ENCODE results near the gene AP3S1.
A peak's percentile ranks its signal among the peaks of the same experiment; 100 is the strongest.

The AP3S1 gene

DNA sequence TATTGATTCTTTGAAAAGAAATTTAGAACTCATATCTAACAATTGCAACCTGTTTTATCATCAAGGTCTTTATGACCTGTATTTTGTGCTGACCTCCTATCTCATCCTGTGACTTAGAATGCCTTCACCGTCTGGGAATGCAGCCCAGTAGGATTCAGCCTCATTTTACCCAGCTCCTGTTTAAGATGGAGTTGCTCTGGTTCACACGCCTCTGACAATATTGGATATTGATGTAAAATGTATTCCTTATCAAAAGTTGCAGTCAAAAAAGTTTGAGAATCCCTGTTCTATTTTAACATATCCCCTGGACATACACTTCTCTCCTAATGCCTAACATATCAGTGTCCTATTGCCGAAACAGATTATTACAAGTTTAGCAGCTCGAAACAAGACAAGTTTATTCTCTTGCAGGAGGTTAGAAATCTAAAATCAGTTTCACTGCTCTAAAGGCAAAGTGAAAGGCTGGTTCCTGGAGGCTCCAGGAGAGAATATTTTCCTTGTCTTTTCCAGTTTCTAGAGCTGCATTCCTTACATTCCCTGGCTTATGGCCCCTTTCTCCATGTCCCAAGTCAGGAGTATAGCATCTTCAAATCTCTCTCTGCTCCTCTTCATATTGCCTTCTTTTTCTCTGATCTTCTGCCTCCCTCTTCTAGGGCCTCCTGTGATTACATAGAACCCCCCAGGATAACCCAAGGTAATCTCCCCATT, 89.0 kb downstream of the AP3S1 start:
- Histone ChIP-seq H3K36me3 (no peaks in the 10 kb centered on the region), H3K4me1 (peaks cover 8% of the 10 kb centered on the region), H3K9me3 (no peaks in the 10 kb centered on the region), H3K27ac (no peak overlapping the region), H3K27me3 (no peaks in the 10 kb centered on the region), H3K9ac (no peak overlapping the region), H3K4me3 (no peak overlapping the region), H3K4me2 (no peak overlapping the region), H4K20me1 (no peaks in the 10 kb centered on the region)
- no peak for TF ChIP-seq Cebpa-rat (IDR thresholded peaks at IDR 0.05)

DNA sequence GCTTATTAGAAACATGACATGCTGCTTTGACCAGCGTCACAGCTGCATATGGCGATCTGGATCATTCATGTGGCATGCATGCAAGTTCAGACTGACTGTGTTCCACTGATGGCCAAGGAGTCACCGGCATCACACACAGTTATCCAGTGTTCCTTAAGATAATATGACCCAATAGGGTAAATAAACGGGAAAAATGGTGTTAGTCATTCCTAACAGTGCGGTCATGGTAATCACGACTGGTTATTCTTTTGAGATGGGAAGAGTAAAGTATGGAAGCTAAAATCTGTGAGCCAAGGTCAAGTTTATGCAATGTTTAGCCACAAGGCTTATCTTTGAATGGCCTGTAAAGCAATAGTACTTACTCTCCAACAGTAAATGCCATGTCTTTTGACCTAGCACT, 91.3 kb downstream of the AP3S1 start:
- Histone ChIP-seq H3K4me3 (no peak overlapping the region), H3K27me3 (no peaks in the 10 kb centered on the region), H3K4me2 (no peak overlapping the region), H3K9ac (no peak overlapping the region), H3K36me3 (no peaks in the 10 kb centered on the region), H3K9me3 (no peaks in the 10 kb centered on the region), H3K27ac (no peak overlapping the region), H4K20me1 (no peaks in the 10 kb centered on the region), H3K4me1 (peaks cover 8% of the 10 kb centered on the region)
- no peak for TF ChIP-seq Cebpa-rat (IDR thresholded peaks at IDR 0.05)

DNA sequence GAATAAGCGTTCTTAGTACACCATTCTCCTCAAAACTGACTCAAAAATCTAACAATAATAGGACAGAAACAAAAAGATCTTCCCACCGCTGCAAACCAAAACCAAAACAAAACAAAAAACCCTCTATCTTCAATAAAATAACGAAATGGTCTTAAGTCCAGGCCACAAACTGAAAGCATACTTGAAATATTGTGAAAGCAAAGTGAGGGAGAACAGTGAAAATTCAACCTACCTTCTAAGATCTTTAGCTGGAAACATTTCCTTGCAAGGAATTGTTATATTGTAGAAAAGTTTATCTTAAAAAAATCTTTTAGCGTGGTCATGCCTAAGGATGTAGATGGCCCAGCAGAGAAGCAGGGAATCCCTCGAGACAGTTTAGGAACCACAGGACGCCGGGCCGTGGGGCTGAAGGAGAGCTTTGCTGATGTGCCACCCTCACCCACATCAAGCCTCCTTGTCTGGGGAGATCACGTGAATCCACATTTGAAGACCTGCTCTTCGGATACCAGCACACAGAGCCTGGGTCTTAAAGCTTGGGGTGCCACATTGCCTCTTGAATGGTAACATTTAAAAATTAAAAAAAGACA, 92.7 kb downstream of the AP3S1 start:
- no peaks in the 10 kb centered on the region for H3K9me3 ChIP-seq
- H3K36me3 ChIP-seq = no peaks in the 10 kb centered on the region
- H3K4me3 ChIP-seq = no peak overlapping the region
- H3K9ac ChIP-seq = no peak overlapping the region
- peak overlapping the region; percentile 49 for H3K4me2 ChIP-seq
- no peak overlapping the region for H3K27ac ChIP-seq
- H3K4me1 ChIP-seq = peaks cover 8% of the 10 kb centered on the region
- H3K27me3 ChIP-seq = no peaks in the 10 kb centered on the region
- no peak for TF ChIP-seq Cebpa-rat (IDR thresholded peaks at IDR 0.05)
- H4K20me1 ChIP-seq = no peaks in the 10 kb centered on the region

DNA sequence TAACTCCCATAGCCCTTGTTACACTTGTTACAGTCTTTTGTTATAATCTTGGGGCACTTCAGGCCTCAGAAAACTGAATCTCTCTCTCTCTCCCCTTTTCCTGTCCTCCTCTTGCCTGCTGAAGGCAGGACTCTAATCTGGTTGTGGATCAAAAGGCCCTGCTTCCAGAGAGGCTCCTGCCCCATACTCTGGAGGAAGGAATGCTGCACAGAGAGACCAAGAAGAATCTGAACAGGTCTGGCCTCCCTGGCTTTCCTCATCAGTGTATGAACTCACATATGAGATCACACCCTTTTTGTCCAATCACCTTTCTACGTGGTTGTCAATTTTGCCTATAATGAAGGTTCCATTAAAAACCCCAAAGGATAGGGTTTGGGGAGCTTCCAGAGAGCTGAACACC, 94.3 kb downstream of the AP3S1 start:
- Histone ChIP-seq H3K4me3 (no peak overlapping the region), H3K4me2 (no peak overlapping the region), H3K4me1 (peaks cover 8% of the 10 kb centered on the region), H3K27me3 (no peaks in the 10 kb centered on the region), H3K36me3 (no peaks in the 10 kb centered on the region), H3K9me3 (no peaks in the 10 kb centered on the region), H3K9ac (no peak overlapping the region), H3K27ac (no peak overlapping the region), H4K20me1 (no peaks in the 10 kb centered on the region)
- TF ChIP-seq Cebpa-rat (IDR thresholded peaks at IDR 0.05) = no peak

DNA sequence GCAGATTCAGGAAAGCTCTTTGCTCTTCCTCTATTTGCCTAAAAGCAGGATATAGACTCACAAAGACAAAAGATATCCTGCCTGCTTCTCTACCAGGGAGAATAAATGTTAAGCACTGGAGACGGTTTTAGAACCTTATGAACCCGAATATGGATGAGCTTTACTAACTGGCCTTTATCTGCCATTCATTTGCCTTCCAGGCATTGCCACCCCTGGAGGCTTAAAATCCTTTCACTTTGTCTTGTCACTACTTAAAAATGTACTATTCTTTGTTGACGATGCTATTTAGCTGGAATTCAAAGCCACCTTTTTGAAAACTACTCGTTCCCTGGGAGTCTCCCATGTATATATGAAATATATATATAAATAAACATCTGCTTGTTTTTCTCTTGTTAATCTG, 97.3 kb downstream of the AP3S1 start:
- Histone ChIP-seq H3K4me1 (peaks cover 8% of the 10 kb centered on the region), H3K27ac (no peak overlapping the region), H3K9me3 (no peaks in the 10 kb centered on the region), H3K4me3 (no peak overlapping the region), H3K36me3 (no peaks in the 10 kb centered on the region), H3K4me2 (no peak overlapping the region), H3K9ac (no peak overlapping the region), H4K20me1 (no peaks in the 10 kb centered on the region), H3K27me3 (no peaks in the 10 kb centered on the region)
- no peak for TF ChIP-seq Cebpa-rat (IDR thresholded peaks at IDR 0.05)

DNA sequence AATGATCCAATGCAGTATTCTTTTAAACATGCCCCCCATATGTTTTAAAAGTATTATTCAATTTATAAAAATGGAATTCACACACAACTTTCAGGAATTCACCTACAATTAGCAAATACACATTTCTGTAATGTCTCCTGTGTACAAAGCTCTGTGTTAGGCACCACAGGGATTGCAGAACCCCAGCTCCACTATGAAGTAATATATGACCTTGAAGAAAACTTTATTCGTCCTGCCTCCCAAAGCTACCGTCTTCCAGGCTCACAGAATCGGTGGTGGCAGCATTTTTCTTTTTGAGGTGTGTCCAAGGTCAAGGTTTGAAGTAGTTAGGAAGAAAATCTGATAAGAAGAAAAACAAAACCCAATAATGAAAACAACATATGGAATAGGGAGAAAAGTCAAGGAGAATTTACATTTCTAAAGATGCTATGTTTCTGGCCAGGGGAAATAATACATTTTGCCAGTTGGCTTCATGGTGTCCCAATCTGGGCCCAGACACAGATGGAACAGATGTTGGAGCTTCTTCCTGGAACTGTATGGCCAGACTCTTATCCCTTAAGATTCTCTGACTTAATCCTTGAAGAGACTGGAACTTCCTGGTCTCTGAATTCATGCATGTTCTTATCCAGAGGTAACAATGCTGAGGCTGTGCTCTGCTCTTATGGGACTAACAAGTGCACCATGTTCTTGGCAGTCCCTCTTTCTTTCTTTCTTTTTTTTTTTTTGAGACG, 98.5 kb downstream of the AP3S1 start:
- H3K36me3 ChIP-seq = no peaks in the 10 kb centered on the region
- H3K4me2 ChIP-seq = no peak overlapping the region
- no peaks in the 10 kb centered on the region for H3K9me3 ChIP-seq
- no peaks in the 10 kb centered on the region for H3K27me3 ChIP-seq
- no peak for TF ChIP-seq Cebpa-rat (IDR thresholded peaks at IDR 0.05)
- H3K4me3 ChIP-seq = no peak overlapping the region
- H3K4me1 ChIP-seq = no peaks in the 10 kb centered on the region
- no peak overlapping the region for H3K9ac ChIP-seq
- H4K20me1 ChIP-seq = no peaks in the 10 kb centered on the region
- H3K27ac ChIP-seq = no peak overlapping the region

DNA sequence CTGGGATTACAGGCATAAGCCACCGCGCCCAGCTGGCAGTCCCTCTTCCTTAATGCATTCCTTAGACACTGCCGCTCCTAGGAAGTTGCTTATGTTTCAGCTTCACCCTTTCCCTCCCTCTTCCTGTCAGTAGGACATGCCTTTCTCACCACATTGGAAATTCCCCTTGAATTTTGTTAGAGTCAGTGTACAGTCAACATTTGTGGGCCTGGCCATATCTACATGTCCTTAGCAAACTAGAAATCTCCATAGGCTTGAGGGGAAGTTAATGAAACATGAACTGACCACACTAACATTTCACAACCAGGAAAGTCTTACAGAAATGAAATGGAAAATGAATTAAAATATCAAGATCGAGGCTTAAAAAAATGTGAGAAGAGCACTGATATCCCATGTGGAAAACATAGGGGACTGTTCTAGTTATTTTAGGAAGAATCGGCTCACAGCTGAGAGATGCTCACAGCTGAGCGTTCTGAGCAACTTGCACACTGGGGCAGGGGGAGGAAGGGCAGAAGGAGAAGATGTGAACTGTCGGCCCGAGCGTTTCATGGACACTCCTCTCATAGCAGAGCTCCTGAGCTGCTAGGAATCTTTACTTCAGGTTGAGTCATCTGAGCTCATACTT, 99.4 kb downstream of the AP3S1 start:
- TF ChIP-seq Cebpa-rat (IDR thresholded peaks at IDR 0.05) = no peak
- no peak overlapping the region for H3K4me3 ChIP-seq
- H3K27ac ChIP-seq = no peak overlapping the region

DNA sequence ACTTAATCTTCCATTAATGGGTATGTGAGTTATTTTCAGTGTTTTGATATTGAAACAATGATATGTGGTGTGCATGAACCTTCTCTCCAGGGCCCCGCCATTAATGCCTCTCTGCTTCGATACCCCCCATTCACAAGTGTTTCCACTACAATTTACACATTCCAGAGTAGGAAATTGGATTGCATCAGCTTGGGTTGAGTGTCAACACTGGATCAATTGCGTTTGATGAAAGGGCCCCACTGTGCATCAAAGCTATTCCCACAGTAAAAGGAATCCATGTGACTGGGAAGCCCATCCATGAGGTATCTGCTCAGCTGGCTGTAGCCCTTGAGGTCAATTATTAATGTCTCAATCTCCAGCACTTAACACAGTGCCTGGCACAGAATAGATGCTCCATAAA, 102.8 kb downstream of the AP3S1 start:
- no peaks in the 10 kb centered on the region for H3K9me3 ChIP-seq
- H4K20me1 ChIP-seq = no peaks in the 10 kb centered on the region
- no peak overlapping the region for H3K4me3 ChIP-seq
- H3K9ac ChIP-seq = no peak overlapping the region
- H3K27ac ChIP-seq = no peak overlapping the region
- no peak overlapping the region for H3K4me2 ChIP-seq
- no peaks in the 10 kb centered on the region for H3K27me3 ChIP-seq
- H3K36me3 ChIP-seq = no peaks in the 10 kb centered on the region
- no peak for TF ChIP-seq Cebpa-rat (IDR thresholded peaks at IDR 0.05)
- H3K4me1 ChIP-seq = no peaks in the 10 kb centered on the region

More for the DNA sequence above, 99.4 kb downstream of the AP3S1 start:
- no peak overlapping the region for H3K9ac ChIP-seq
- no peak overlapping the region for H3K4me2 ChIP-seq
- no peaks in the 10 kb centered on the region for H3K36me3 ChIP-seq
- H4K20me1 ChIP-seq = no peaks in the 10 kb centered on the region
- no peaks in the 10 kb centered on the region for H3K9me3 ChIP-seq
- H3K4me1 ChIP-seq = no peaks in the 10 kb centered on the region
- H3K27me3 ChIP-seq = no peaks in the 10 kb centered on the region

DNA sequence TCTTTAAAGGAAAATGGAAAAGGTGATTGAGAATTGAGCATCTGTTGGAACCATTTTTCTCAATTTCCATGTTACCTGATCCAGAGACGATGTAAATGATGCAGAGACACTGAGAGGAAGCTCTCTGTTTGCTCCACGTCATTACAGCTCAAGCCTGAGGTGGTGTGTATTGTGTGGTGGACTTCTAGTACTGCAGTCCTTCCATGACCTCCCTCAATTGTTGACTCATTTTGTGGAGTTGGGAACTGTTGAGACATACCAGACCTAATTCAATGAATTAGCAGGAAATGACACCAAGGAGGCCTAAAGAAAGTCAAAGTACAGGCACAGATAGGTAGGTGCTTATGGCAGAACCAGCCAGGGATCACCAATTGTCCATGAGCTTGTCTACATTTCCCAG, 104.9 kb downstream of the AP3S1 start:
- Histone ChIP-seq H3K36me3 (no peaks in the 10 kb centered on the region), H3K27me3 (no peaks in the 10 kb centered on the region), H3K4me2 (no peak overlapping the region), H3K9ac (no peak overlapping the region), H4K20me1 (no peaks in the 10 kb centered on the region), H3K9me3 (no peaks in the 10 kb centered on the region), H3K4me3 (no peak overlapping the region), H3K4me1 (no peaks in the 10 kb centered on the region), H3K27ac (no peak overlapping the region)
- no peak for TF ChIP-seq Cebpa-rat (IDR thresholded peaks at IDR 0.05)

DNA sequence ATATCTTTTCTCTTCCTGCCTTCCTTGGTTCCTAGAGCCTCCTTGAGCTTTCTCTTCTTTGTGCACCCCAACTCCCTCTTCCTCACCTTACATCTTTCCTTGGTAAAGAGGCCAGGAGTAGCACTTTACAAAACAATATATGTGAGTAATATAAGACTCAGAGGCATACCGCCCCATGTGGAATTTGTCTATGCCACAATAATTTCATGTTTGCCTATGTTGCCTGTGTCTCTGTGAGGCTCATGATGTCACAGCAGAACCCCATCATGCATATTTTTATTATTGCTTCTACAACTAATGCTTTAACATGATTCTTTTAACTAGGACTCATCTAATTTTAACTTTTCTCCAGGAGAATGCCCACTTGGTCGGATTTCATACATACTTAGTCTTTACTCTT, 105.5 kb downstream of the AP3S1 start:
- no peak for TF ChIP-seq Cebpa-rat (IDR thresholded peaks at IDR 0.05)
- Histone ChIP-seq H3K4me3 (no peak overlapping the region), H3K27me3 (no peaks in the 10 kb centered on the region), H3K4me1 (no peaks in the 10 kb centered on the region), H3K36me3 (no peaks in the 10 kb centered on the region), H3K9me3 (no peaks in the 10 kb centered on the region), H3K27ac (no peak overlapping the region), H4K20me1 (no peaks in the 10 kb centered on the region), H3K4me2 (no peak overlapping the region), H3K9ac (no peak overlapping the region)
